Neural crest cell (in vitro differentiated cells): ENCODE results near the gene SUGCT. TPM values are rescaled to one million over a fixed set of nuclear protein-coding genes. Genes with fewer than 3 reads are reported as not detected.

ENCODE experiments used
- DNase-seq: peaks from one replicate; pipeline ENCODE4 v3.0.0; 2021; ENCODE audit warnings: low read depth, mixed read lengths, low spot score
- H3K27ac Mint-ChIP-seq: one replicate; pipeline ENCODE4 v1.8.0; 2021; ENCODE audit warnings: mild to moderate bottlenecking, mixed read lengths; ENCODE audit not compliant: unreplicated experiment
- H3K27me3 Mint-ChIP-seq: 2 replicates; pipeline ENCODE4 v1.8.0; 2021; ENCODE audit warnings: low read depth, mild to moderate bottlenecking, mixed read lengths
- H3K36me3 Mint-ChIP-seq: 2 replicates; pipeline ENCODE4 v1.8.0; 2021; ENCODE audit warnings: low read depth, mild to moderate bottlenecking, mixed read lengths
- H3K4me1 Mint-ChIP-seq: 2 replicates; pipeline ENCODE4 v1.8.0; 2021; ENCODE audit warnings: mixed read lengths
- H3K4me3 Mint-ChIP-seq: one replicate; pipeline ENCODE4 v1.8.0; 2021; ENCODE audit warnings: mild to moderate bottlenecking, mixed read lengths
- H3K9me3 Mint-ChIP-seq: 2 replicates; pipeline ENCODE4 v1.8.0; 2021; ENCODE audit warnings: mixed read lengths
- total RNA-seq: library from RNA; stranded (reverse); gene quantifications from 2 replicates; pipeline ENCODE4 v1.2.1, GENCODE V29; 2021
- TF ChIP-seq, protein P1 (sequence below): fragments of 200-600 bp; sonication (generic); conservative IDR thresholded peaks from 2 replicates; pipeline ENCODE4 v1.5.0; 2021; ENCODE audit warnings: antibody characterized with exemption, mild to moderate bottlenecking

The SUGCT gene
- total RNA-seq, 1 donor from 2014 or later, result 5.9 TPM

DNA sequence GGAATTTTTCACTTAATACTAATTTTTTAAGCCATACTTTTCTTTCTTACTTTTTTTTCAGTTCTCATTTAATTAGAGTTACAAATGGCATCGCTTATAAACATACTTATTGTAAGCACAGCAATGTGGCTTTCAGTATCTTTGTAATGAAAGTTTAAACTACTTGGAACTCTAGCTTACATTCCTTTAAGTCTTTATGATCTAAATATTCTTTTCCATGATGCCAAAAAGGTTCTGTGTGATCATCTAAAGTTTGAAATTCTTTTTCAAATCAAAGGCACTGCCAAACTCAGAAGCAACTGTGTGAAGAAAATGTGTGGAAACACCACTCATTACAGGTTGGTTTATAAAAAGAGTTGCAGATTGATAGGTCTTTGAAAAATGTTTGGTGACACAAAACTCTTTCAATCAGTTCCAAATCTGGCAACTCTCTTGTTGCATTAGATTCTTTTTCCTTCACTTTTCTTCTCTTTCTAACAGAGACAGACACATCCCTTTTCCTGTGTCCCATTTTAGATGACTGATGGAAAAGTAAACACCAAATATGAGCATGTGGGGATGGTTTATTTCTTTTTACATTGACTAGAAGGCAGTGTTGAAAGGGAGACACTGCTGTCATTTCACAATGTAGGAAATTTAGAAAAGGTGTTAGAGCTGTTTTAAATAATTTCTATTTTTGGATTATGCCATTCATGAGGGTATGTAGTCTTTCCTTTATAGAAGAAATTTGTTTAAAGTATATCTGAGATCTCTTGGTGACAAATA lies 392.3 kb downstream of the SUGCT start:
- H3K4me3 Mint-ChIP-seq, result no peak overlapping the region
- no peaks in the 10 kb centered on the region for H3K27me3 Mint-ChIP-seq
- no peak for DNase-seq
- peaks cover 4% of the 10 kb centered on the region for H3K9me3 Mint-ChIP-seq
- no peak overlapping the region for H3K27ac Mint-ChIP-seq
- TF ChIP-seq, protein P1, sequence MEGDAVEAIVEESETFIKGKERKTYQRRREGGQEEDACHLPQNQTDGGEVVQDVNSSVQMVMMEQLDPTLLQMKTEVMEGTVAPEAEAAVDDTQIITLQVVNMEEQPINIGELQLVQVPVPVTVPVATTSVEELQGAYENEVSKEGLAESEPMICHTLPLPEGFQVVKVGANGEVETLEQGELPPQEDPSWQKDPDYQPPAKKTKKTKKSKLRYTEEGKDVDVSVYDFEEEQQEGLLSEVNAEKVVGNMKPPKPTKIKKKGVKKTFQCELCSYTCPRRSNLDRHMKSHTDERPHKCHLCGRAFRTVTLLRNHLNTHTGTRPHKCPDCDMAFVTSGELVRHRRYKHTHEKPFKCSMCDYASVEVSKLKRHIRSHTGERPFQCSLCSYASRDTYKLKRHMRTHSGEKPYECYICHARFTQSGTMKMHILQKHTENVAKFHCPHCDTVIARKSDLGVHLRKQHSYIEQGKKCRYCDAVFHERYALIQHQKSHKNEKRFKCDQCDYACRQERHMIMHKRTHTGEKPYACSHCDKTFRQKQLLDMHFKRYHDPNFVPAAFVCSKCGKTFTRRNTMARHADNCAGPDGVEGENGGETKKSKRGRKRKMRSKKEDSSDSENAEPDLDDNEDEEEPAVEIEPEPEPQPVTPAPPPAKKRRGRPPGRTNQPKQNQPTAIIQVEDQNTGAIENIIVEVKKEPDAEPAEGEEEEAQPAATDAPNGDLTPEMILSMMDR, result no peak
- H3K36me3 Mint-ChIP-seq, result no peaks in the 10 kb centered on the region
- peaks cover 7% of the 10 kb centered on the region for H3K4me1 Mint-ChIP-seq

DNA sequence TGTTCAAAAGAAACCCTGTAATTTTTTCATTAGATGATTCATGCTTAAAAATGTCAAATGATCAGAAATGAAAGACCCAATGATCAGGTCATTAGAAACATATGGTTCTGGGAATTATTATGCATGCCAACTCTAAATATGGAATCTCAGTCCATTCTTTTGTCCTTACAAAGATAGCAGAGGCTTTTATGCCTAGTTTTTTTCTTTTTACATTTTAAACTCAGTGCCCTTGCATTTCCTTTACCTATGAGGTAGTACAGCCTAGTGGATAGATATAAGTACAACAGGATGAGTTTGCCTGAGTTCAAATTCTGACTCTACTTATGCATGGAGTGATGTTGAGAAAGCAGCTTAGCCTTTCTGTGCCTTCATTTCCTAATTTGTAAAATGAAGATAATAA lies 392.9 kb downstream of the SUGCT start:
- peaks cover 4% of the 10 kb centered on the region for H3K9me3 Mint-ChIP-seq
- H3K27me3 Mint-ChIP-seq, result no peaks in the 10 kb centered on the region
- H3K36me3 Mint-ChIP-seq, result no peaks in the 10 kb centered on the region
- H3K27ac Mint-ChIP-seq, result no peak overlapping the region
- TF ChIP-seq, protein P1, result no peak
- DNase-seq, result no peak
- H3K4me3 Mint-ChIP-seq, result no peak overlapping the region
- peaks cover 7% of the 10 kb centered on the region for H3K4me1 Mint-ChIP-seq

DNA sequence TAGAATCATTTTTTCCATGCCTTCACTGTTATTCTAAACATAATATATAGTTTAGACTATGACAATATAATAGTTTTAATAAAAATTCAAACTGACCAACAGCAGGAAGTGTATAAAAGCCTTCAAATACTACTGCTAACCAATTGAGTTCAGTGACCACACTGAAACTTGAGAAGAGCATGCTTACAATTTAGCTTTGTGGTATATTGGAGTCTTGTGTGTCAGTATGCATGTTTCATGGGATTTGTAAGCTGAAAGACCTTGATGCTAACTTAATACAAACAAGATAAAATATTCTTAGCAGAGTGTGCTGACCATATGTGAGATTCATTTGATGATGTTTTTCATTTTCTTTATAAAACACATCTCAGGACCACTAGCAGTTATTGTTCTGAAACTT lies 395.5 kb downstream of the SUGCT start:
- no peak overlapping the region for H3K4me3 Mint-ChIP-seq
- no peaks in the 10 kb centered on the region for H3K36me3 Mint-ChIP-seq
- H3K9me3 Mint-ChIP-seq, result peaks cover 4% of the 10 kb centered on the region
- no peaks in the 10 kb centered on the region for H3K27me3 Mint-ChIP-seq
- peaks cover 6% of the 10 kb centered on the region for H3K4me1 Mint-ChIP-seq
- TF ChIP-seq, protein P1, result no peak
- no peak for DNase-seq
- H3K27ac Mint-ChIP-seq, result no peak overlapping the region

DNA sequence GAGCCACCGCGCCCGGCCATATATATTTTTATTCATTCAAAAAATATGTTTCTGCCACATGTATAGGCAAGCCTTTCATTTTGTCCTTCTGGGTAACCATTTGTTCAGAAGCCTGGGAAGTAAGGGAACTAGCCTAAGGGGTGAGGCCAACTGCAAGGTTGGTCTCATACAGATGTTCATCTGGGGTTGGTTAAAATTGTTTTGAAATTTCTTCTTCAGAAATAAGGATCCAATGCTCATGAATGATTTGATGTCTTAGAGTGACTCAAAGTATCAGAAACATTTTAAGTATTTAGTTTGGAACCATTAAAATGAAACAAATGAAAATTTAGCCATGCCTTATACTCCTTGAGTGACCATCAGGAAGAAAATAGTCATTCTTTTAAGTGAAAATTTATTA lies 397.2 kb downstream of the SUGCT start:
- H3K36me3 Mint-ChIP-seq, result no peaks in the 10 kb centered on the region
- no peaks in the 10 kb centered on the region for H3K27me3 Mint-ChIP-seq
- no peak overlapping the region for H3K27ac Mint-ChIP-seq
- no peak for DNase-seq
- H3K9me3 Mint-ChIP-seq, result peaks cover 4% of the 10 kb centered on the region
- H3K4me3 Mint-ChIP-seq, result no peak overlapping the region
- TF ChIP-seq, protein P1, result no peak
- no peaks in the 10 kb centered on the region for H3K4me1 Mint-ChIP-seq

DNA sequence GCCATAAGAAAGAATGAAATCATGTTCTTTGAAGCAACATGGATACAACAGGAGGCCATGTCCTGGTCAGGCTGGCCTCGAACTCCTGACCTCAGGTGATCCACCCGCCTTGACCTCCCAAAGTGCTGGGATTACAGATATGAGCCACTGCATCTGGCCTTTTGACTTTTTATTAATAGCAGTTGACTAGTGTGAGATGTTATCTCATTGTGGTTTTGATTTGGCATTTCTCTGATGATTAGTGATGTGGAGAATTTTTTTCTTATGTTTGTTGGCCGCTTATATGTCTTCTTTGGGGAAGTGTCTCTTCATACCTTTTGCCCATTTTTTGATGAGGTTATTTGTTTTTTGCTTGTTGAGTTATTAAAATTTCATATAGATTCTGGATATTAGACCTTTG lies 400.9 kb downstream of the SUGCT start:
- H3K36me3 Mint-ChIP-seq, result no peaks in the 10 kb centered on the region
- no peaks in the 10 kb centered on the region for H3K9me3 Mint-ChIP-seq
- H3K4me1 Mint-ChIP-seq, result no peaks in the 10 kb centered on the region
- no peak overlapping the region for H3K4me3 Mint-ChIP-seq
- H3K27ac Mint-ChIP-seq, result no peak overlapping the region
- TF ChIP-seq, protein P1, result no peak
- DNase-seq, result no peak
- no peaks in the 10 kb centered on the region for H3K27me3 Mint-ChIP-seq
